Measurements from ENCODE around the gene SLC8A1. TPM values are rescaled to one million over a fixed set of nuclear protein-coding genes. Genes with fewer than 3 reads are reported as not detected.
A peak's percentile ranks its signal among the peaks of the same experiment; 100 is the strongest.

SLC8A1 gene
- total and polyA plus RNA-seq, 2 of the 13 experiments (the other 11 are each of a cell fraction or from before 2014, with no cell fraction given), result not detected

- TF ChIP-seq ARID4A (CRISPR knock-in tag; IDR thresholded peaks at IDR 0.05; ENCODE audit: borderline replicate concordance) (no peak), ZNF30 (CRISPR knock-in tag; IDR thresholded peaks at IDR 0.05) (no peak), TGIF2 (CRISPR knock-in tag; IDR thresholded peaks at IDR 0.05) (no peak)
Measured at GRCh38 chr2:40396124-40396523, 55.8 kb downstream of the SLC8A1 start (continued).

- ATAC-seq (no peak), FAIRE-seq (no peak), DNase-seq (ENCODE audit: low spot score) (no peak)
- no peak overlapping the region for H3K4me2 ChIP-seq (ENCODE audit: low read depth, low read length)
- no peaks in the 10 kb centered on the region for H3K4me1 ChIP-seq (ENCODE audit: insufficient read depth, low read length)
- no peak overlapping the region for H2AFZ ChIP-seq (ENCODE audit: low read length)
- 5% methylated on average over 4 of the region's 4 CpGs for WGBS (ENCODE audit: low lambda C conversion rate)
- no peaks in the 10 kb centered on the region for H3K79me2 ChIP-seq (ENCODE audit: insufficient read depth, low read length)
- no peak overlapping the region for H3K9ac ChIP-seq (ENCODE audit: insufficient read depth, low read depth, low read length)
- H4K20me1 ChIP-seq (ENCODE audit: insufficient read depth, low read length), result no peaks in the 10 kb centered on the region
- CTCF ChIA-PET (ENCODE audit: low intra/inter-chr PET ratio, low total read pairs), result no interaction called here
- no peak overlapping the region for H3K4me3 ChIP-seq (replicated peaks in 1 of 3; ENCODE audit: insufficient read depth in 1 of 3, low read depth in 2 of 3, low read length in 3 of 3)
- in situ Hi-C loops (cut with HindIII; ENCODE audit: extremely low pct_ligation_motif_present, low pct_unique_long_range_greater_than_20kb) (no loop called here), intact Hi-C loops (cut with micrococcal nuclease; ENCODE audit: unreplicated experiment) (no loop called here)
- TF ChIP-seq TOE1 (CRISPR knock-in tag; IDR thresholded peaks at IDR 0.05) (no peak), ATAD3A (CRISPR knock-in tag; IDR thresholded peaks at IDR 0.05) (no peak), YEATS4 (CRISPR knock-in tag; IDR thresholded peaks at IDR 0.05; ENCODE audit: borderline replicate concordance) (no peak), ZKSCAN8 (CRISPR knock-in tag; IDR thresholded peaks at IDR 0.05; ENCODE audit: borderline replicate concordance) (no peak), ZNF577 (CRISPR knock-in tag; IDR thresholded peaks at IDR 0.05; ENCODE audit: borderline replicate concordance, low read depth) (no peak), MAFK (conservative IDR thresholded peaks at IDR 0.05 in 1 of 2, IDR thresholded peaks at IDR 0.05 in 1 of 2; ENCODE audit: low read length in 2 of 2) (peak; percentile 42 to 52; a peak in 3 of 4 replicates), TCF7L2 (IDR thresholded peaks at IDR 0.05; ENCODE audit: low read depth, low read length) (no peak), MAFF (IDR thresholded peaks at IDR 0.05; ENCODE audit: low read depth, low read length) (peak; percentile 40; the same call in 1 of the 2 replicates), MYC (CRISPR knock-in tag; IDR thresholded peaks at IDR 0.05; ENCODE audit: borderline replicate concordance) (no peak)
- BruUV-seq (replicated peaks), result no TSS peak
- no peak overlapping the region for H3K27ac ChIP-seq (ENCODE audit: extremely low read length, insufficient read depth, low read length)
- 0 out of 5 replicates have a peak, but pooled peaks cover 0 to 3% of the 10 kb centered on the region in 2 experiments for H3K27me3 ChIP-seq (ENCODE audit: control insufficient read depth in 1 of 2, insufficient read depth in 2 of 2, low read length in 2 of 2)
- H3K36me3 ChIP-seq (replicated peaks in 1 of 2; ENCODE audit: control insufficient read depth in 1 of 2, insufficient read depth in 2 of 2, low read length in 2 of 2), result no peaks in the 10 kb centered on the region
- H3K9me3 ChIP-seq (ENCODE audit: low read length), result no peaks in the 10 kb centered on the region
- POLR2A ChIA-PET, result no interaction called here
Measured at GRCh38 chr2:40395169-40396073, 56.5 kb downstream of the SLC8A1 start.
